Measurements from ENCODE around the gene PTGFRN. TPM values are rescaled to one million over a fixed set of nuclear protein-coding genes. Genes with fewer than 3 reads are reported as not detected.

Gene PTGFRN
- 222 and 239 TPM in 2 replicates for total RNA-seq

DNA sequence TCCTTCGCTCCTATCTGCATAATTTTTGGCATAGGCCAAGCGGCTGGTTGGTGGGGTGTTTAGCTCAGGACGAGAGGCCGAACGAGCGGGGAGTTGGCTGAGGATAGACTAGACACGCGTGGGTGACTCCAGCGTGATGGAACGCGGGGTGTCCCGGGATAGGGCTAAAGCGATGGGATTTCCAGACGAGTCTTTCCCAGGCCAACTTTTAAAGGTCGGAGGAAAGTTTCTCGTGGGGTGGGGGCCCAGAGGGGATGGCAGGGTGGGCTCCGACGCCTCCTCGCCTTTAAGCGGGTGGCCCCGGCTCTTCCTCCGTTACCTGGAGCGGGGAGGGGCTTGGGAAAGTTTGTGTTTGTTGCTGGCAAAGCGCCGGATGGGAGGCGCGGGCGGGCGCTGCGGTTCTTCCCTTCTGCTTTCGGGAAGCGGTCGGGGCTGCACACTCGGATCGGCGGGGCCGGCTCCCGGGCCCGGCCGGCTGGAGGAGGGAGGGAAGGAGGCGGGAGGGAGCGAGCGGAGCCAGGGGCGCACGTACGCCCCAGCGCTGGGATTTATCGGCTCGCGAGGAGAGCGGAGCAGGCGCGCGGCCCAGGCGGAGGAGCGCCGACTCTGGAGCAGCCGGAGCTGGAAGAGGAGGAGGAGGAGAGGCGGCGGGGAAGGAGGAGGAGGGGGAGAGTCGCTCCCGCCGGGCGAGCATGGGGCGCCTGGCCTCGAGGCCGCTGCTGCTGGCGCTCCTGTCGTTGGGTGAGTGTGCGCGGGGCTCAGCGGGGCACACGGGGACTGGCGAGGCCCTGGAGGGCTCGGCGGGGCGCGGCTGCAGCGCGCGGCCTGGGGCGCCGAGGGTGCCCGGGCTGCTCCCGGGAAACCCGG lies at the start of gene PTGFRN:
PTGFRN (plus strand) TSS at position 405 of the 867 bp plus-strand sequence; CDS start at position 693, 288 bp downstream.

GRCh38 chr1:117001254-117001927 lies 91.7 kb downstream of the PTGFRN start, which contains the start of gene CD101:
Gene CD101 (plus strand): TSS chr1:117001760. CDS start chr1:117001818, 58 bp downstream.

Other genes starting within 250 kb of the PTGFRN start
- gene IGSF3, start 242.2 kb upstream of the PTGFRN start, total RNA-seq = 40.5 and 56.0 TPM in 2 replicates
- gene CD2, start 155.5 kb upstream of the PTGFRN start, total RNA-seq = not detected in 2 replicates
- 0.76 and 0.95 TPM in 2 replicates for gene CD101, start 91.8 kb downstream of the PTGFRN start, total RNA-seq
- gene TTF2, start 150.4 kb downstream of the PTGFRN start, total RNA-seq = 6.1 and 7.7 TPM in 2 replicates
- gene TRIM45, start 211.8 kb downstream of the PTGFRN start, total RNA-seq = 0.98 and 1.3 TPM in 2 replicates